SK-N-MC (cell line): ENCODE measurements around the gene UBE2E2.

Source experiments
- EZH2 ChIP-seq: fragments of 200-600 bp; sonication (generic); IDR thresholded peaks from one replicate; pipeline ENCODE4 v1.6.1; 2017; ENCODE audit warnings: antibody characterized with exemption
- POLR2AphosphoS5 ChIP-seq: IDR thresholded peaks from 2 replicates; pipeline ENCODE4 v1.6.1; 2012; ENCODE audit warnings: mild to moderate bottlenecking, low read depth, low read length, borderline replicate concordance

- TF ChIP-seq EZH2 = no peak
- TF ChIP-seq POLR2AphosphoS5 = no peak
Observed at GRCh38 chr3:23325466-23326065, 122.4 kb downstream of the UBE2E2 start.
